Measurements from ENCODE around the gene LINC00237.

LINC00237 gene

DNA sequence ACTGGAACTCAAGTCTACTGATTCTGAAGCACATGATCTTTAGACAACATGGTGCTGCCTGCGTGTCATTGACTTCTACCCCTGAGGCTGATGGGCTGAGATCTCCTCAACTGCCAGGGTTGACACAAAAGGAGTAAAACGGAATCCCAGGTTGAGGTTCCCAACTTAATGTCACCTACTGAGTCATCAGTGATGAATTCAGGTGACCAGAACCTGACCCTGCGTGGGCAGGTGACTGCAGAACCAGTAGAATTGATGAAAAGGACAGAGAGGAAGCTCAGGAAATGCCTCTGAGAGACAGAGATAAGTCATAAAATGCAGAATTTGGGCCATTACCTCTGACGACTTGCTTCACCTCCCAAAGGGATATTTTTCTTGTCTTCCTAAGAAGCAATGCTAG, 12.0 kb upstream of the LINC00237 start:
- Histone ChIP-seq H3K9ac (ENCODE audit: low read length) (no peak overlapping the region), H3K4me3 (ENCODE audit: low read length) (no peak overlapping the region), H3K36me3 (ENCODE audit: control insufficient read depth, insufficient read depth, low read length) (no peaks in the 10 kb centered on the region), H3K27ac (ENCODE audit: low read depth, low read length) (no peak overlapping the region), H3K27me3 (ENCODE audit: control insufficient read depth, insufficient read depth, low read length) (no peaks in the 10 kb centered on the region), H3K4me1 (ENCODE audit: control insufficient read depth, insufficient read depth, low read length) (no peaks in the 10 kb centered on the region)

DNA sequence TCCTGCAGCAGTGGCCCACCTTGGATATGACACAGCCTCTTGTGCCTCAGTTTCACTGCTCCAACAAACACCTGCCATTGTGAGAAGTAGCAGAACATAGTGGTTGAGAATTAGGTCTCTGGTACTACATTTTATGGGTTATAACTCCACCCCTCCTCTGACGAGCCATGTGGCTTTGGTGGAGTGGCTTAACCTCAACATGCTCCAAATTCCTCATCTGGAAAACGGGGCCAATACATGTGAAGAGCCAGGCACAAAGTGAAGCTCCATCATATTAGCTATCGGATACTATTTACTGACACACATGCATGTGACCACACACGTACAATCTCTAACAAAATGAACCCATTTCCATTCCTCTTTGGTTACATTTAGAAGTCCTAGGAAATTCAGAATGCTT, 11.4 kb upstream of the LINC00237 start:
- Histone ChIP-seq H3K9ac (ENCODE audit: low read length) (no peak overlapping the region), H3K4me3 (ENCODE audit: low read length) (no peak overlapping the region), H3K4me1 (ENCODE audit: control insufficient read depth, insufficient read depth, low read length) (no peaks in the 10 kb centered on the region), H3K27me3 (ENCODE audit: control insufficient read depth, insufficient read depth, low read length) (no peaks in the 10 kb centered on the region), H3K36me3 (ENCODE audit: control insufficient read depth, insufficient read depth, low read length) (no peaks in the 10 kb centered on the region), H3K27ac (ENCODE audit: low read depth, low read length) (no peak overlapping the region)

DNA sequence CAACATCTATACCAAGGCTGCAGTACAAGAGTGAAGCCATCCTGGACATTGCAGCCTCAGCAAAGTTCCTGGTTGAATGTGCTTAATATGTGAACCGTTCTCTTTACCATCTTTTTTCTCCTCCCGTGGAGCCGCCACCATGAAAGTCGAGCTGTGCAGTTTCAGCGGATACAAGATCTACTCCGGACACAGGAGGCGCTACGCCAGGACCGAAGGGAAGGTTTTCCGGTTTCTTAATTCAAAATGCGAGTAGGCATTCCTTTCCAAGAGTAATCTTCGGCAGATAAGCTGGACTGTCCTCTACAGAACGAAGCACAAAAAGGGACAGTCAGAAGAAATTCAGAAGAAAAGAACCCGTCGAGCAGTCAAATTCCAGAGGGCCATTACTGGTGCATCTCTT, 8.4 kb upstream of the LINC00237 start:
- Histone ChIP-seq H3K36me3 (ENCODE audit: control insufficient read depth, insufficient read depth, low read length) (no peaks in the 10 kb centered on the region), H3K27ac (ENCODE audit: low read depth, low read length) (no peak overlapping the region), H3K4me3 (ENCODE audit: low read length) (no peak overlapping the region), H3K9ac (ENCODE audit: low read length) (no peak overlapping the region), H3K27me3 (ENCODE audit: control insufficient read depth, insufficient read depth, low read length) (no peaks in the 10 kb centered on the region), H3K4me1 (ENCODE audit: control insufficient read depth, insufficient read depth, low read length) (no peaks in the 10 kb centered on the region)

- H3K4me3 ChIP-seq (ENCODE audit: low read length) = no peak overlapping the region
- H3K36me3 ChIP-seq (ENCODE audit: control insufficient read depth, insufficient read depth, low read length) = no peaks in the 10 kb centered on the region
- H3K27ac ChIP-seq (ENCODE audit: low read depth, low read length) = no peak overlapping the region
- no peak overlapping the region for H3K9ac ChIP-seq (ENCODE audit: low read length)
- H3K27me3 ChIP-seq (ENCODE audit: control insufficient read depth, insufficient read depth, low read length) = no peaks in the 10 kb centered on the region
- no peaks in the 10 kb centered on the region for H3K4me1 ChIP-seq (ENCODE audit: control insufficient read depth, insufficient read depth, low read length)
These were observed 7.5 kb upstream of the LINC00237 start for GRCh38 chr20:21113697-21114096.

GRCh38 chr20:21111416-21111815, 5.3 kb upstream of the LINC00237 start:
- Histone ChIP-seq H3K4me3 (ENCODE audit: low read length) (no peak overlapping the region), H3K27ac (ENCODE audit: low read depth, low read length) (no peak overlapping the region), H3K27me3 (ENCODE audit: control insufficient read depth, insufficient read depth, low read length) (peaks cover 4% of the 10 kb centered on the region), H3K9ac (ENCODE audit: low read length) (no peak overlapping the region), H3K4me1 (ENCODE audit: control insufficient read depth, insufficient read depth, low read length) (no peaks in the 10 kb centered on the region), H3K36me3 (ENCODE audit: control insufficient read depth, insufficient read depth, low read length) (no peaks in the 10 kb centered on the region)

GRCh38 chr20:21110811-21111210, 4.7 kb upstream of the LINC00237 start:
- Histone ChIP-seq H3K9ac (ENCODE audit: low read length) (no peak overlapping the region), H3K4me1 (ENCODE audit: control insufficient read depth, insufficient read depth, low read length) (no peaks in the 10 kb centered on the region), H3K4me3 (ENCODE audit: low read length) (no peak overlapping the region), H3K27ac (ENCODE audit: low read depth, low read length) (no peak overlapping the region), H3K36me3 (ENCODE audit: control insufficient read depth, insufficient read depth, low read length) (no peaks in the 10 kb centered on the region), H3K27me3 (ENCODE audit: control insufficient read depth, insufficient read depth, low read length) (peaks cover 8% of the 10 kb centered on the region)

GRCh38 chr20:21109144-21109543, 3.0 kb upstream of the LINC00237 start:
- Histone ChIP-seq H3K27ac (ENCODE audit: low read depth, low read length) (no peak overlapping the region), H3K36me3 (ENCODE audit: control insufficient read depth, insufficient read depth, low read length) (no peaks in the 10 kb centered on the region), H3K27me3 (ENCODE audit: control insufficient read depth, insufficient read depth, low read length) (peaks cover 23% of the 10 kb centered on the region), H3K4me3 (ENCODE audit: low read length) (no peak overlapping the region), H3K4me1 (ENCODE audit: control insufficient read depth, insufficient read depth, low read length) (no peaks in the 10 kb centered on the region), H3K9ac (ENCODE audit: low read length) (no peak overlapping the region)

GRCh38 chr20:21105429-21106170, 558 bp downstream of the LINC00237 start:
- Histone ChIP-seq H3K27ac (ENCODE audit: low read depth, low read length) (no peak overlapping the region), H3K4me1 (ENCODE audit: control insufficient read depth, insufficient read depth, low read length) (peaks cover 2% of the 10 kb centered on the region), H3K4me3 (ENCODE audit: low read length) (peak overlapping the region; percentile 15), H3K27me3 (ENCODE audit: control insufficient read depth, insufficient read depth, low read length) (peaks cover 54% of the 10 kb centered on the region), H3K9ac (ENCODE audit: low read length) (no peak overlapping the region), H3K36me3 (ENCODE audit: control insufficient read depth, insufficient read depth, low read length) (no peaks in the 10 kb centered on the region)

- Histone ChIP-seq H3K4me3 (ENCODE audit: low read length) (no peak overlapping the region), H3K4me1 (ENCODE audit: control insufficient read depth, insufficient read depth, low read length) (peaks cover 2% of the 10 kb centered on the region), H3K9ac (ENCODE audit: low read length) (no peak overlapping the region), H3K27me3 (ENCODE audit: control insufficient read depth, insufficient read depth, low read length) (peaks cover 59% of the 10 kb centered on the region), H3K27ac (ENCODE audit: low read depth, low read length) (no peak overlapping the region), H3K36me3 (ENCODE audit: control insufficient read depth, insufficient read depth, low read length) (no peaks in the 10 kb centered on the region)
These were observed 1.2 kb downstream of the LINC00237 start for GRCh38 chr20:21104921-21105320.

GRCh38 chr20:21104466-21104761, 1.7 kb downstream of the LINC00237 start:
- H3K9ac ChIP-seq (ENCODE audit: low read length) = no peak overlapping the region
- no peaks in the 10 kb centered on the region for H3K36me3 ChIP-seq (ENCODE audit: control insufficient read depth, insufficient read depth, low read length)
- H3K27ac ChIP-seq (ENCODE audit: low read depth, low read length) = no peak overlapping the region
- H3K4me3 ChIP-seq (ENCODE audit: low read length) = no peak overlapping the region
- peaks cover 2% of the 10 kb centered on the region for H3K4me1 ChIP-seq (ENCODE audit: control insufficient read depth, insufficient read depth, low read length)
- H3K27me3 ChIP-seq (ENCODE audit: control insufficient read depth, insufficient read depth, low read length) = peaks cover 59% of the 10 kb centered on the region

GRCh38 chr20:21103582-21104465, 2.3 kb downstream of the LINC00237 start:
- Histone ChIP-seq H3K4me1 (ENCODE audit: control insufficient read depth, insufficient read depth, low read length) (peaks cover 2% of the 10 kb centered on the region), H3K27me3 (ENCODE audit: control insufficient read depth, insufficient read depth, low read length) (peaks cover 64% of the 10 kb centered on the region), H3K36me3 (ENCODE audit: control insufficient read depth, insufficient read depth, low read length) (no peaks in the 10 kb centered on the region), H3K27ac (ENCODE audit: low read depth, low read length) (no peak overlapping the region), H3K9ac (ENCODE audit: low read length) (no peak overlapping the region), H3K4me3 (ENCODE audit: low read length) (no peak overlapping the region)

GRCh38 chr20:21102603-21103311, 3.4 kb downstream of the LINC00237 start:
- Histone ChIP-seq H3K27ac (ENCODE audit: low read depth, low read length) (no peak overlapping the region), H3K9ac (ENCODE audit: low read length) (no peak overlapping the region), H3K4me3 (ENCODE audit: low read length) (peak overlapping the region; percentile 55), H3K4me1 (ENCODE audit: control insufficient read depth, insufficient read depth, low read length) (peaks cover 2% of the 10 kb centered on the region), H3K27me3 (ENCODE audit: control insufficient read depth, insufficient read depth, low read length) (peaks cover 65% of the 10 kb centered on the region), H3K36me3 (ENCODE audit: control insufficient read depth, insufficient read depth, low read length) (no peaks in the 10 kb centered on the region)
